Type B pancreatic cell (in vitro differentiated cells): Measurements from ENCODE around the gene ANTXRL. TPM values are rescaled to one million over a fixed set of nuclear protein-coding genes. Genes with fewer than 3 reads are reported as not detected.
"Not testable (repeated sequence)": the region's sequence is repeated elsewhere in the genome, so short reads cannot be mapped to it uniquely, and the experiment has no call there.

ENCODE experiments used
- DNase-seq: peaks from one replicate; pipeline ENCODE4 v3.0.0; 2021; ENCODE audit warnings: mixed read lengths; ENCODE audit not compliant: unreplicated experiment; ENCODE audit errors: extremely low spot score
- H3K27ac Mint-ChIP-seq: 2 replicates; pipeline ENCODE4 v1.8.0; 2021; ENCODE audit warnings: mild to moderate bottlenecking, mixed read lengths
- H3K27me3 Mint-ChIP-seq: 2 replicates; pipeline ENCODE4 v1.8.0; 2021; ENCODE audit warnings: mixed read lengths
- H3K36me3 Mint-ChIP-seq: 2 replicates; pipeline ENCODE4 v1.8.0; 2021; ENCODE audit warnings: mixed read lengths
- H3K4me1 Mint-ChIP-seq: one replicate; pipeline ENCODE4 v1.8.0; 2021; ENCODE audit warnings: mixed read lengths; ENCODE audit not compliant: unreplicated experiment
- H3K4me3 Mint-ChIP-seq: 2 replicates; pipeline ENCODE4 v1.8.0; 2021; ENCODE audit warnings: mild to moderate bottlenecking, mixed read lengths
- H3K9me3 Mint-ChIP-seq: 2 replicates; pipeline ENCODE4 v1.8.0; 2021; ENCODE audit warnings: mixed read lengths
- total RNA-seq: library from RNA; stranded (reverse); gene quantifications from 2 replicates; pipeline ENCODE4 v1.2.1, GENCODE V29; 2021; ENCODE audit warnings: low replicate concordance
- TF ChIP-seq, protein P1 (sequence below): fragments of 200-600 bp; sonication (generic); conservative IDR thresholded peaks from 2 replicates; pipeline ENCODE4 v1.5.0; 2021; ENCODE audit warnings: antibody characterized with exemption, mild to moderate bottlenecking

The ANTXRL gene
- total RNA-seq, 1 donor from 2014 or later, result not detected

GRCh38 chr10:46273506-46274477 lies 13.0 kb upstream of the ANTXRL start:
- no peak overlapping the region for H3K4me3 Mint-ChIP-seq
- H3K4me1 Mint-ChIP-seq, result no peaks in the 10 kb centered on the region
- no peaks in the 10 kb centered on the region for H3K36me3 Mint-ChIP-seq
- H3K27me3 Mint-ChIP-seq, result peaks cover 24% of the 10 kb centered on the region
- no peaks in the 10 kb centered on the region for H3K9me3 Mint-ChIP-seq
- H3K27ac Mint-ChIP-seq, result no peak overlapping the region
- TF ChIP-seq, protein P1, sequence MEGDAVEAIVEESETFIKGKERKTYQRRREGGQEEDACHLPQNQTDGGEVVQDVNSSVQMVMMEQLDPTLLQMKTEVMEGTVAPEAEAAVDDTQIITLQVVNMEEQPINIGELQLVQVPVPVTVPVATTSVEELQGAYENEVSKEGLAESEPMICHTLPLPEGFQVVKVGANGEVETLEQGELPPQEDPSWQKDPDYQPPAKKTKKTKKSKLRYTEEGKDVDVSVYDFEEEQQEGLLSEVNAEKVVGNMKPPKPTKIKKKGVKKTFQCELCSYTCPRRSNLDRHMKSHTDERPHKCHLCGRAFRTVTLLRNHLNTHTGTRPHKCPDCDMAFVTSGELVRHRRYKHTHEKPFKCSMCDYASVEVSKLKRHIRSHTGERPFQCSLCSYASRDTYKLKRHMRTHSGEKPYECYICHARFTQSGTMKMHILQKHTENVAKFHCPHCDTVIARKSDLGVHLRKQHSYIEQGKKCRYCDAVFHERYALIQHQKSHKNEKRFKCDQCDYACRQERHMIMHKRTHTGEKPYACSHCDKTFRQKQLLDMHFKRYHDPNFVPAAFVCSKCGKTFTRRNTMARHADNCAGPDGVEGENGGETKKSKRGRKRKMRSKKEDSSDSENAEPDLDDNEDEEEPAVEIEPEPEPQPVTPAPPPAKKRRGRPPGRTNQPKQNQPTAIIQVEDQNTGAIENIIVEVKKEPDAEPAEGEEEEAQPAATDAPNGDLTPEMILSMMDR, result no peak
- peak; percentile 40 for DNase-seq

DNA sequence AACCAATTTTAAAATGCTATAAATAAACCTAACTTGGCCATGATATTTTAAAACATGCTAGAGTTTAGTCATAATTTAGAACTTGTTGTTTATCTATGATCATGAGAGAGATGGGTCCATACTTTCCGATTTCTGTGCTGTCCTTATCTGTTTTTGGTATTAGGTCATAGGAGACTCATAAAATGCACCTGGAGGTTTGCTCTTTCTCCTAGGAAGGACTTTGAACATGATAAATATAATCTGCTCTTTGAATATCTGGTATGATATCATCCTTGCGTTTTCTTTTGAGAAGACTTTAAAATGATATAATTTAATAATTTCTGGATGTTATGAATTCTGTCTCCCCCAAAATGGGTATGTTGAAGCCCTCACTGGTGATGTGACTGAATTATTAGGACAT lies 9.0 kb upstream of the ANTXRL start:
- no peak overlapping the region for H3K27ac Mint-ChIP-seq
- DNase-seq, result no peak
- TF ChIP-seq, protein P1, result no peak
- no peaks in the 10 kb centered on the region for H3K36me3 Mint-ChIP-seq
- no peaks in the 10 kb centered on the region for H3K4me1 Mint-ChIP-seq
- H3K4me3 Mint-ChIP-seq, result no peak overlapping the region
- no peaks in the 10 kb centered on the region for H3K9me3 Mint-ChIP-seq
- peaks cover 55% of the 10 kb centered on the region for H3K27me3 Mint-ChIP-seq

DNA sequence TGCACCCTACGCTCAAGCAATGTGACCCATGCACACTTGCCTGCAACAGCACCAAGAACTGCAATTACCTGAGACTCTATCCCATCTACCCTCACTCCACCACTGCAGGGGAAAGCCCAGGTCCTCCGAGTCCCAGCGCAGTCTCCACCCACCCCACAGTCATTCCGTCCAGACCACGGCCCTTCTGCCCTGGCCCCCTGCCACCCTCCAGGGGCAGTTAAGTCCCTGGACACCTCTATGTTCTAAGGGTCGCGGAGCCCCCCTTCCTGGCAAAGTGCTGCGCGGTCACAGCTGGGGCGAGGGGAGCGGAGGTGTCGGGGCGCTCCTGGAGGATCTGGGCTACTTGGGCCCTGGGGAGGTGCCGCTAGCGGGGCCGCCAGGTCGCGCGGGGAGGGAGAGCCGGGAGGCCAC lies 4.4 kb upstream of the ANTXRL start:
- not testable (repeated sequence) for H3K36me3 Mint-ChIP-seq, H3K9me3 Mint-ChIP-seq, DNase-seq
- H3K4me1 Mint-ChIP-seq, result peaks cover 12% of the 10 kb centered on the region
- peak overlapping the region; percentile 50 for H3K27ac Mint-ChIP-seq
- peaks cover 55% of the 10 kb centered on the region for H3K27me3 Mint-ChIP-seq
- H3K4me3 Mint-ChIP-seq, result peak overlapping the region; percentile 81

DNA sequence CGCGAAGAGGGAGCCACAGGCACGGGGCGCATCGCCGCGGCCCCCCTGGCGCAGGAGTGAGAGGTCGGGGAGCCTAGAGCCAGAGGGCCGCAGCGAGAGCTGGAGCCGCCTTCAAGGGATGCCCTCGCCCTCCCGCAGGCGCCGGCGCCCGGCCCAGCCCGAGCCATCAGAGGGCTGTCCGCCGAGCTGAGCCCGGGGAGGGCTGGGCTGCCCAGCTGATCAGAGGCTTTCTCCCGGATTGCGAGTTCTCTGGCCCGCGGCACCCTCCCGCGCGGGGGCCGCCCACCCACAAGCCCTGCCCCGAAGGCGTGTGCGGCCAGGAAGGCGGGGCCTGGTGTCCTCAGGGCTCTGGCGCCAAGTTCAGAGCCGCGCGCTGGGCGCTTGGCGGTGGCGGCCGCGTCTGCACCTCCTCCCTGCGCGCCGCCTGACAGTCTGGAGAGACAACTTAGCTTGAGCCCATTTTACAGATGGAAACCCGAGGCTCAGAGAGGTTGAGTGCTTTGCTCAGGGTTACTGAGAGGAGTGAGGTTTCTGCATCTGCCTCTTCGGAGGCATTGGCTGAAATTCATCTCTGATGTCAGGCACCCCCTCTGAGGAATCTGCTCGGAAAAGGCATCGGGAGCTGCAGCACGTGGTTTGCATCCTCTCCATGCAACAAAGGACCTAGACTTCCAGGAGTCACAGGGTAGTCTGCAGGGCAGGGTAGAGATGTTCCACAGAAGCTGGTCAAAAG lies 3.8 kb upstream of the ANTXRL start:
- H3K36me3 Mint-ChIP-seq, result no peaks in the 10 kb centered on the region
- TF ChIP-seq, protein P1, result no peak
- peaks cover 12% of the 10 kb centered on the region for H3K4me1 Mint-ChIP-seq
- no peaks in the 10 kb centered on the region for H3K9me3 Mint-ChIP-seq
- H3K4me3 Mint-ChIP-seq, result peak overlapping the region; percentile 89
- peaks cover 51% of the 10 kb centered on the region for H3K27me3 Mint-ChIP-seq
- H3K27ac Mint-ChIP-seq, result peak overlapping the region; percentile 79
- peak; percentile 77 for DNase-seq

DNA sequence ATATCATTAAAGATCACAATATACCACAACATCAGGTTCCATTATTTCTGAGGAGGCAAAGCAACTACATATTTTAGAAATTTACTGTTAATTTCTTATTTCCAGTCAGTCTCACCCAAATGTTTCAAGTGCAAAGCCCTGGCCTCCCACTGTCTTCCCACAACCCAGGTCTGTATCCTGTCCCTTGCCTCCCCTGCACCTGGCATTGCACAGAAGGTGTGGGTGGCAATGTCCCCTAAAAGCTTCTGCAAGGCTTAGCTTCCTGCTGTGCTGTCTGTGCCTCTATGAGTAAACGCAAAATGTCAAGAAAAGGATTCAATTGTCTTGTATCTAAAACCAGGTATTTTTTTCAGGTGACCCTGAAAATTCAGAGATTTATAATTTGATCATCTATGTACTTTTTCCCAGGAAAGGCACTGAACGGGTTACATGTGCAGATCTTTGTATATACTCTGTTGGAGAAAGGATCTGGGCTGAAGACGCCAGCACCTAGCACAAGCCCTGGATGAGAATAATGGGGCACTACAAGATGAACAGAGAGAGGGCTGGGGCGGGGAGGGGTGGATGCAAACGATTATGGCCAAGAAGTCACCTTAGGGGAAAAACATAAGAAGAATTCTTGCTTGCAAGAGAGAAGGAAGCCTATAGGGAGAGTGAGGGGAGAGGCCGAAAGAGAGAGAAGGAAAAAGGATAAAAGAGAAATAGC lies 3.1 kb upstream of the ANTXRL start:
- peak overlapping the region; percentile 79 for H3K27ac Mint-ChIP-seq
- no peaks in the 10 kb centered on the region for H3K36me3 Mint-ChIP-seq
- H3K9me3 Mint-ChIP-seq, result no peaks in the 10 kb centered on the region
- H3K27me3 Mint-ChIP-seq, result peaks cover 51% of the 10 kb centered on the region
- H3K4me1 Mint-ChIP-seq, result peaks cover 12% of the 10 kb centered on the region
- H3K4me3 Mint-ChIP-seq, result peak overlapping the region; percentile 89
- TF ChIP-seq, protein P1, result no peak
- peak; percentile 20 for DNase-seq
